ENCODE measurements around the gene CAV2.

Gene CAV2

GRCh38 chr7:116495736-116496135, 3.8 kb upstream of the CAV2 start:
- DNase-seq (ENCODE audit: low read depth): no peak

- DNase-seq (ENCODE audit: low read depth): no peak
Measured at GRCh38 chr7:116496653-116497052, 2.9 kb upstream of the CAV2 start.

- DNase-seq (ENCODE audit: low read depth): no peak
Measured at GRCh38 chr7:116497708-116498107, 1.8 kb upstream of the CAV2 start.

GRCh38 chr7:116500078-116500853, 728 bp downstream of the CAV2 start:
- DNase-seq (ENCODE audit: low read depth): no peak

GRCh38 chr7:116501425-116502167, 2.1 kb downstream of the CAV2 start:
- DNase-seq (ENCODE audit: low read depth): no peak

- no peak for DNase-seq (ENCODE audit: low read depth)
Measured at GRCh38 chr7:116502201-116503096, 2.9 kb downstream of the CAV2 start.

- no peak for DNase-seq (ENCODE audit: low read depth)
Measured at GRCh38 chr7:116503835-116504234, 4.3 kb downstream of the CAV2 start.

- no peak for DNase-seq (ENCODE audit: low read depth)
Measured at GRCh38 chr7:116505278-116505677, 5.7 kb downstream of the CAV2 start.

- no peak for DNase-seq (ENCODE audit: low read depth)
Measured at GRCh38 chr7:116505823-116506222, 6.3 kb downstream of the CAV2 start.

- DNase-seq (ENCODE audit: low read depth): no peak
Measured at GRCh38 chr7:116509982-116510579, 10.5 kb downstream of the CAV2 start.

- no peak for DNase-seq (ENCODE audit: low read depth)
Measured at GRCh38 chr7:116510795-116511194, 11.3 kb downstream of the CAV2 start.

- no peak for DNase-seq (ENCODE audit: low read depth)
Measured at GRCh38 chr7:116511552-116512519, 12.3 kb downstream of the CAV2 start.

- no peak for DNase-seq (ENCODE audit: low read depth)
Measured at GRCh38 chr7:116512520-116513188, 13.1 kb downstream of the CAV2 start.

GRCh38 chr7:116515584-116515983, 16.0 kb downstream of the CAV2 start:
- DNase-seq (ENCODE audit: low read depth): no peak

GRCh38 chr7:116516324-116516723, 16.8 kb downstream of the CAV2 start:
- DNase-seq (ENCODE audit: low read depth): no peak

- DNase-seq (ENCODE audit: low read depth): no peak
Measured at GRCh38 chr7:116517626-116518025, 18.1 kb downstream of the CAV2 start.

- DNase-seq (ENCODE audit: low read depth): no peak
Measured at GRCh38 chr7:116518961-116519360, 19.4 kb downstream of the CAV2 start.

GRCh38 chr7:116521046-116521664, 21.6 kb downstream of the CAV2 start:
- no peak for DNase-seq (ENCODE audit: low read depth)

- DNase-seq (ENCODE audit: low read depth): no peak
Measured at GRCh38 chr7:116522247-116522646, 22.7 kb downstream of the CAV2 start.

- DNase-seq (ENCODE audit: low read depth): no peak
Measured at GRCh38 chr7:116524221-116524608, 24.7 kb downstream of the CAV2 start.

All from activated gamma-delta T cell treated with anti-CD3 and anti-CD28 coated beads, Interleukin-2, amount 50 U/mL, for 16 hours (primary cell).